ENCODE results near the gene ADISSP. TPM values are rescaled to one million over a fixed set of nuclear protein-coding genes. Genes with fewer than 3 reads are reported as not detected.

The ADISSP gene
- total RNA-seq, 1 donor from 2014 or later, result 93.0 TPM

- peaks cover 25% of the 10 kb centered on the region for H3K27me3 Mint-ChIP-seq (ENCODE audit: low read depth)
- H3K36me3 Mint-ChIP-seq (ENCODE audit: low read depth), result peaks cover 15% of the 10 kb centered on the region
- TF ChIP-seq CTCF (conservative IDR thresholded peaks at IDR 0.05), result no peak
- no peak overlapping the region for H3K27ac Mint-ChIP-seq (ENCODE audit: unreplicated experiment)
- no peak overlapping the region for H3K4me3 Mint-ChIP-seq
- peaks cover 30% of the 10 kb centered on the region for H3K4me1 Mint-ChIP-seq
- DNase-seq (ENCODE audit: low read depth, low spot score), result no peak
- H3K9me3 Mint-ChIP-seq, result no peaks in the 10 kb centered on the region
Measured at GRCh38 chr20:3755269-3755668, 12.3 kb downstream of the ADISSP start.

DNA sequence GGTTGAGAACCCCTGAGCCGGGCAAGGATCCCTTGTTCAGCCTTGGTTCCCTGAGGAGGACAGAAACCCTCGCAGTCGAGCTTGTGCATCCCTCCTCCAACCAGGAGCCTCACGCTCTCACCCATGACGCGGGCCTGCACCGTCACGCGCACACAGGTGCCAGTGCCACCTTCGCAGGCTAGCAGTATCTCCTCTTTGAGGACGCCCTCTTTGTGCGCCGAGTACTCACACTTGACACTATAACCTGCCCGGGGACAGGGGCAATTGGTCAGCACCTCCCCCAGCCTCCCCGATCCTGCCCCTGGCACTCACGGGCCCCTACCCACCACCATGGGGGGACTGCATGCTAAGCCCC, 13.3 kb downstream of the ADISSP start:
- Mint-ChIP-seq H3K9me3 (no peaks in the 10 kb centered on the region), H3K27ac (ENCODE audit: unreplicated experiment) (no peak overlapping the region), H3K4me3 (no peak overlapping the region), H3K27me3 (ENCODE audit: low read depth) (peaks cover 31% of the 10 kb centered on the region), H3K36me3 (ENCODE audit: low read depth) (peaks cover 15% of the 10 kb centered on the region), H3K4me1 (peaks cover 20% of the 10 kb centered on the region)
- no peak for TF ChIP-seq CTCF (conservative IDR thresholded peaks at IDR 0.05)
- no peak for DNase-seq (ENCODE audit: low read depth, low spot score)

DNA sequence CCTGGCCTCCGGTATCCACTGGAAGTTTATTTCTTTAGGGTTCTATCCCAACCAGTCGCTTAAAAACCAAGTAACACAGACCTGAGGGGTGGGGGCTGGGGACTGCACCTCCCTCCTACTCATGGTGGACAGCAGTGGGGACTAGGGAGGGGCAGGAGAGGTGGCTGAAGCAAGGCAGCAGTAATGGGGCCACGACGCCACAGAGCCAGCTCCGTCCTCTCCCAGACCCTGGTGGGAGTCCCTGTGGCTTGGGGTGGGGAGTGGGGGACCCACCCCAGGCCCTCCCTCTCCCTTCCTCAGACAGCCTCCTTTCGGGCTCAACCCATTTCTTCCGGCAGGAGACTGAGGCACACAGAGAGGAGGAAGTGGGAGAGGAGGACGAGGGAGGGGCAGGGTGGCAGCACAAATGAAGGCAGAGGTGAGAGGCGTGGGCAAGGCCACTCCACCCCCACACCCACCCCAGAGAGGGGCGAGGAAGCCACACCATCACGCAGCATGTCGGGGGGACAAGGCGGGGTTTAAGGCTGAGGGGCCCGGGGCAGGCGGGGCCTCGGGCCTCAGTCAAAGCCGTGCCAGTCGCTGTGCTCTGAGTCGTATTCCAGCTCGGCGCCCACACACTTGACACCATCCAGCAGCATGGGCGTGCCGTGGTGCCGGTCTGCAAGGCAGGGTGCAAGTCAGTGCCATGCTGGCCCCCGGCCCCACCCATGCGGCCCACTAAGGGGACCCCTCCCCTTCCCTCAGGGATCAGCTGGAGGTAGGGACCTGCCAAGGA, 13.9 kb downstream of the ADISSP start:
- Mint-ChIP-seq H3K27ac (ENCODE audit: unreplicated experiment) (no peak overlapping the region), H3K27me3 (ENCODE audit: low read depth) (peaks cover 37% of the 10 kb centered on the region), H3K9me3 (no peaks in the 10 kb centered on the region), H3K4me1 (peaks cover 17% of the 10 kb centered on the region), H3K36me3 (ENCODE audit: low read depth) (peaks cover 15% of the 10 kb centered on the region), H3K4me3 (peak overlapping the region; percentile 54)
- no peak for DNase-seq (ENCODE audit: low read depth, low spot score)
- no peak for TF ChIP-seq CTCF (conservative IDR thresholded peaks at IDR 0.05)

DNA sequence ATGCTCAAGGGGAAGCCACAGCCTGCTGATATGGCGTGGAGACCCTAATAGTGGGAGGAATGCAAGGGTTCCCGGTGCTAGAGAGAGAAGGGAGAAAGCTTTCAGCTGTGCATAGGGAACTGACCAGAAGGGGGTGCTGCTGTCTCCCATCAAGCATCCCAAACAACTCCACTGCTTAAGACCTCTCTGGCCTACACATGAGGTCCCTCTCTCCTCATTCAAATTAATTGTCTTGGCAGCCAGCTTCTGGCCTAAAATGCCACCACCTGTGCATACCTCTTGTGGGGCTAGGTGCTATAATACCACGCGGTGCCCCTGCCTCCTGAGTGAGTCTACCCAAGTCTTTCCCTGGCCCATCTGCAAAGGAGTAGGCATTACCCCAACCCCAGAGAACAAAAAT, 14.5 kb downstream of the ADISSP start:
- peak; percentile 60 for DNase-seq (ENCODE audit: low read depth, low spot score)
- Mint-ChIP-seq H3K4me1 (peaks cover 17% of the 10 kb centered on the region), H3K27ac (ENCODE audit: unreplicated experiment) (peak overlapping the region; percentile 67), H3K9me3 (no peaks in the 10 kb centered on the region), H3K4me3 (peak overlapping the region; percentile 54), H3K36me3 (ENCODE audit: low read depth) (peaks cover 13% of the 10 kb centered on the region), H3K27me3 (ENCODE audit: low read depth) (peaks cover 38% of the 10 kb centered on the region)
- peak; percentile 71 for TF ChIP-seq CTCF (conservative IDR thresholded peaks at IDR 0.05)

GRCh38 chr20:3752386-3752759, 15.2 kb downstream of the ADISSP start:
- DNase-seq (ENCODE audit: low read depth, low spot score), result no peak
- Mint-ChIP-seq H3K9me3 (no peaks in the 10 kb centered on the region), H3K4me3 (peak overlapping the region; percentile 34), H3K27me3 (ENCODE audit: low read depth) (peaks cover 44% of the 10 kb centered on the region), H3K27ac (ENCODE audit: unreplicated experiment) (no peak overlapping the region), H3K36me3 (ENCODE audit: low read depth) (peaks cover 11% of the 10 kb centered on the region), H3K4me1 (peaks cover 17% of the 10 kb centered on the region)
- no peak for TF ChIP-seq CTCF (conservative IDR thresholded peaks at IDR 0.05)
